Fibroblast of skin of scalp (primary cell): ENCODE data around the gene CPM.

Source experiments
- DNase-seq: peaks from one replicate; pipeline ENCODE4 v3.0.0-alpha.2; 2013

The CPM gene

GRCh38 chr12:68877583-68877982 lies 55.4 kb downstream of the CPM start:
- DNase-seq: no peak

- peak; percentile 5 for DNase-seq
Observed at GRCh38 chr12:68876461-68876860, 56.5 kb downstream of the CPM start.

- no peak for DNase-seq
Observed at GRCh38 chr12:68873316-68873715, 59.7 kb downstream of the CPM start.

- DNase-seq: no peak
Observed at GRCh38 chr12:68871921-68872320, 61.0 kb downstream of the CPM start.

DNA sequence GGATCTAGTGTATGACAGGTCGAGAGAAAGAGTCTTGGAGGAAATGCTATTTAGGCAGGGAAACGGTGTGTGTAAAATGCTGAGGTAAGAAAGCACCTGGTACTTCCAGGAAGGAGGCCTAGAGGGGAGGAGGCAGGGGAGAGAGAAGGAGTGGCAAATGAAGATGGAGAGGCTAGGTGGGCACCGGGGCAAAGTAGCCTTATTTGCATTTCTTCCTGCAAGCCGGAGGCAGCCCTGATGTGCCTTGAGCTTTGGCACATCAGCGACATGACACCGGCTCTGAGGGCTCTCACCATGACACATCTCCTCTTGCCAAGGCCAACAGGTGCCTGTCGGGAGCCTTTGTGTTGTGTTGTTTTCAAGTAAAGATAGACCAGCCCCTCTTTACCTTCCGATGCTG lies 61.6 kb downstream of the CPM start:
- DNase-seq: no peak

DNA sequence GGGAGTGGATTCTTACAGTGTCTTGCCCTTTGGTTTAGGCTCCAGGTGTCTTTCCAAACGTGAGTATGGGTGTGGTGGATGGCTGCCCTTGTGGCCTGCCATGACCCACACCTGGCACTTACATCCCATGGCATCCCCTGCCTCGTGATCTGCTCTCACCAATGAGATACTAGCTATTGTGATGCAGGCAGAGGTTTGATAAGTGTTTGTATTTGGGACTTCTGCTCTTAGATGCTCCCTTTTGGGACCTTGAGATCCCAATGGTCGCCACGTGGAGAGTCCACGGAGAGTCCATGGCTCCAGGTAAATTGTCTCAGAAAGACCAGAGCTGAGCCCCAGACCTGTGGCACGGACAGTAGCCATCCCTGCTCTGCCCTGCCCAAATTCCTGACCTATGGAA lies 62.5 kb downstream of the CPM start:
- no peak for DNase-seq

DNA sequence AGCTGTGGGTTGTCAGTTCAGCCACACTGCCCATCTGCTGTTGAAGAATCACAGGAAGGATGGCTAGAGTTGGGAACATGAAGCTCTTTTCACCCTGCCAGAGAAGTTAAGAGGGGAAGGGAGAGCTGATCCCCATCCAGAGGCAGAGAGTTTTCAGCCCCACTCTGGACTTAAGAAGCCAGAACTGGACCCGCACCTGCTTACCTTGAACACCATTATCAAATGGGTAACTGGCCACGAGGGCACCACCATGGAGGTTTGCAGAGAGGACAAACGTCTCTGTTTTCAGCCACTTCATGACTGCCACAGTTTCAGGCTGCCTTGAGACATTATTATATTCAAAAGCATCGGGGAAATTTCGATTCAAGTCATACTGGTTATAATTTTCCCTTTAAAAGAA lies 63.0 kb downstream of the CPM start:
- no peak for DNase-seq

GRCh38 chr12:68868043-68868790 lies 64.8 kb downstream of the CPM start:
- DNase-seq: no peak

- DNase-seq: no peak
Observed at GRCh38 chr12:68867606-68868005, 65.4 kb downstream of the CPM start.

DNA sequence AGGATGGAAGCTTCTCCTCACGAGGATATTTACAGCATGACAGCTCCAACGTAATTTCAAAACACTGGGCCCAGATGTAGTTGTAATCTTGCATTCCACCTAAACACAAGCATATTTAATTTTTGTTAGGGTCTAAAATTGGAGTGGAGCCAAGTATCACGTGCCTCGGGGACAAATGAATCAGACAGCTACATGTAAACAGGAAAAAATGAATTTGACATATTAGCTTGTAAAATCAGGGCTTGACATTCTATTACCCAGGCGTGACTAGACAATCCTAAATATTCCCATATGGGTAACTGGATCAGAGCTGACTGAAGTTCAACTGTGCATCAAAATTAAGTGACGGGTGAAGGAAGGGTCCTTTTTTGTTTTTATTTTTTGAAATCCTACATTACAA lies 66.0 kb downstream of the CPM start:
- DNase-seq: no peak

DNA sequence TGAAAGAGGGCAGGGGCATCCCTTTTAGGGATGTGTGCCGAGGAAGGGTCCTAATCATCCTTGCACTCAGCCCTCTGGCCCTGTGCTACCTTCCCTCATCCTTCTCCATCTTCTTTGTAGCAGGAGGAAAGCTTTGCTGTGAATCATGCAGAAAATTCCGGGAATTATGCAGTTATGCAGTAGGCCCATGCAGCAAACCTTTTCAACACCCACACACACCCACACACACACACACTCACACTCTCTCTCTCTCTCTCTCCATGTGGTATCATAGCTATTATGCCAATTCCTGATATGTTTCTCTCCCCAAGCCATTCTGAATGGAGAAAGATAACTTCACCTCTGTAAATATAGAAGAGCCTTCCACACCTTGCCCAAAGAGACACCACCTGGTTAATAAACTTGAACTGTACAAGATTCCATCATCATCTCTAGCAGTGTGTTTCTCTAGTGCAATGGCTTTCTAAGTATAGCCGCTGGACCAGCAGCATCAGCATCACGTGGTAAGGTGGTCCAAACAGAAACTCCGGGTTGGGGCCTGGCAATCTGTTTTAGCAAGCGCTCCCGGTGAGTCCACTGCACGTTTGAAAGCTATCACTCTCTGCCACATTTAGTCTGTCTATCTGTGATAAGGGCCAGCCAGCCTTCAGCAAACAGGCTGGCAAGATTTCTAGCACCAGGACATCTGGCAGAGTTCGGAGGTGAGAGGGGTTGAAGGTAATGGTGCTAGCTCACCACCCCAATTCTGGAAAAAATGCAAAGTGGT lies 67.4 kb downstream of the CPM start:
- DNase-seq: peak; percentile 5

GRCh38 chr12:68864604-68865003 lies 68.4 kb downstream of the CPM start:
- DNase-seq: no peak

DNA sequence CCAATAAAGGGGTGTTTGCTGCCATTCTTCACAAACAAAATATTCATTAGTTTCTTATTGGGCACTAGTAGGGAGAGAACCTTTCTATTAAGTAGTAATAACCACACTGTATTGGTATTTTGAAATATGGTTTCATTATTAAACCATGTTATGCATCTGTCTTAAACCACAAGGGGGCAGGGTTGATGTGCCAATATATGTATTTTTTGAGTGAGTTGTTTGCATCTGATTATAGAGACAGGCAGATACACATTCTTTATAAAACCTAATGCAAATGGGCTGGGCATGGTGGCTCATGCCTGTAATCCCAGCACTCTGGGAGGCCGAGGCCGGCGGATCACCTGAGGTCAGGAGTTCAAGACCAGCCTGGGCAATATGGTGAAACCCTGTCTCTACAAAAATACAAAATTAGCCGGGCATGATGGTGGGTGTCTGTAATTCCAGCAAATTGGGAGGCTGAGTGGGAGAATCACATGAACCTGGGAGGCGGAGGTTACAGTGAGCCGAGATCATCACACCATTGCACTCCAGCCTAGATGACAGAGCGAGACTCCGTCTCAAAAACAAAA lies 69.0 kb downstream of the CPM start:
- peak; percentile 73 for DNase-seq

DNA sequence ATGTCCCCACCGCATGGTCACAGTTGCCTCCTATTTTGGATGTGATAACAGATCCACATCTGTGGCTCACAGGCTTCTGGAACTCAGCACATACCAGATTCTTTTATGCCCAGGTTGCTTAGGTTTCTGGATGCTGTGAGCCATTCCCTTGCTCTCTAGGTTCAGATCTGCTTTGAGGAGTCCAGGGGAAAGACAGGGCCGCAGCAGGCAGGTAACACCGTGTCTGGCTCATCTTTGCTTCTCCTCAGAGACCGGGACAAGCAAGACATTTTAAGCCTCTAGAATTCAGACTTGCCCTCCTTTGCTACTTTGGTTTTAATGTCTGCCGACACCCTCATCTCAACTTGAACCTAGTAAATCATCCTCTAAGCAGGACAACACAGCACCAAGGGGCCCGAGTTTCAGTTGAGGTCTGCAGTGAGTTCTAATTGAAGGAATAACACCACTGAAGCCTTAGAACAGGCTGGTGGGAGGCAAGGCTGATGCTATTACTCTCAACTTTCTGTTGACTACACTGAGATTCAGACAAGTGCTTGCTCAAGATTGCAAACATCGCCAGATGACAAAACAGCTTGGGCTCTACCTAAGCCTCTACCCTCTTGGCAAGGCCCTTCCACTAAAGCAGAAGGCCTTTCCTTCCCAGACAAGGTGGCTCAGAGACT lies 69.7 kb downstream of the CPM start:
- no peak for DNase-seq

GRCh38 chr12:68861890-68862289 lies 71.1 kb downstream of the CPM start:
- DNase-seq: no peak

- DNase-seq: no peak
Observed at GRCh38 chr12:68856510-68856909, 76.5 kb downstream of the CPM start.

DNA sequence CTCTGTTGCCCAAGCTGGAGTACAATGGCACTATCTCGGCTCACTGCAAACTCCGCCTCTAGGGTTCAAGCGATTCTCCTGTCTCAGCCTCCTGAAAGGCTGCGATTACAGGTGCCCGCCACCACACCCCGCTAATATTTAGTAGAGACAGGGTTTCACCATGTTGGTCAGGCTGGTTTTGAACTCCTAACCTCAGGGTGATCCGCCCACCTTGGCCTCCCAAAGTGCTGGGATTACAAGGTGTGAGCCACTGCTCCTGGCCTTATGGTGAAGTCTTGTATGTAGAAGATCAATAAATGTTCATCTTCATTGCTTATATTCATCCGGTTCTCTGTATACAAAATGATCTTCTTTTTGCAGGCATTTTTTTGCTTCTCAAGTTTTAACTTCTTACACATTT lies 77.2 kb downstream of the CPM start:
- no peak for DNase-seq

DNA sequence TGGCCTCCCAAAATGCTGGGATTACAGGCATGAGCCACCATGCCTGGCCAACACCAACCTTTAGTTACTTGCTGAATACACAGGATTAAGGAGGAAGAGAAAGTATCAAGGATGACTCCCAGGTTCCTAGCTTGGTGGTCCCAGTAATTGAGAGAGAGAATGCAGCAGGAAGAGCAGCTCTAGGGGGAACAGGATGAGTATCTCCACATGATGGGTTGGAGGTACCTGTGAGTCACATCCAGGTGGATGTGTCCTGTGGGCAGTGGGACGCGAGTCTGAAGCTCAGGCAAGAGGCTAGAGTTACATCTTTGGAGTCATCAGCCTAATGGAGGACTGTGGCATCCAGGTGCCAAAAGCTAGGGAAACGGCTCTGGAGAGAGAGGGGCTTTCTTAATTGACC lies 77.9 kb downstream of the CPM start:
- no peak for DNase-seq

- DNase-seq: no peak
Observed at GRCh38 chr12:68854554-68854953, 78.4 kb downstream of the CPM start.

DNA sequence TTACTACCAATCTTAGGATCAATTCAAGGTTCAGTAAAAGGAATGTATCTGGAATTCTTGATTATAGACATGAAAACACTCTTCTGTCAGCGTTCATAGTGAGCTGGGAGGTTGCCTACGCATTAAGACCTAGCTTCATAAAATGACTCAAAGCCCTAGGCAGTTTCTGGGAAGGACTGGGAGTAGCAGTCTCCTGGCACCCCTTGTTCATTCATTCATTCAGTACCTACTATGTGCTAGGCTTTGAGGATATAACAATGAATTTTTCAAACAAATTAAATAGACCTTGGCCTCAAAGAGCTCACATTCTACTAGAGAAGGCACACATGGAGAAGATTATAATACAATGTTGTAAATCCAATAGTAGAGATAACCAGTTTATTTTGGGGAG lies 78.9 kb downstream of the CPM start:
- DNase-seq: no peak

DNA sequence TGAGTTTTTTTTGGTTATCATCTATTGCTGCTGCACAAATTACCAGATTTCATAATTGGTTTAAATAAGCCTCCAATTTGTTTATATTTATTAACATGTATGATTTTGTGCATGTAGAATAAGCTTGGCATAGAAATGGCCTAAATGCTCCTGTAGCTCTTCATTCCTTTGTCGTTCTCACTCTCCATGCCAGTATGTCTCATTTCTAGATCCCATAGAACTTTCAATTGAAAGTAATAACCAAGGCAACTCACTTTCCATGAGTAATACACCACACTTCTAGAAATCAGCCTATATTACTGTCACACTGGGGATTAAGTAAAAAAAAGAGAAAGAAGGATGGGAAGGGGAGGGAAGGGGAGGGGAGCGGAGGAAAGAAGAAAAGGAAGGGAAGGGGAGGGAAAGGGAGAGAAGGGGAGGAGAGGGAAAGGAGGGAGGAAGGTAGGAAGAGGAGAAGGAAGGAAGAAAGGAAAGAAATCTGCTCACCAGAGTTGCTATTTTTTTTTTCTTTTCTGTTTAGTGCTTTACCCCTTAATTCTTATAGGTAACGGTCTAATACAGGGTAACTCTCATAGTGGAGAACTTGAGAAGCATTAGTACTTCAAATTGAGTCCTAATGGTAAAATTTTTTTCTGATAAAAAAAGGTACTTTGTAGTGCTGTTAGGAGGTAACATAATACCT lies 79.4 kb downstream of the CPM start:
- DNase-seq: no peak

DNA sequence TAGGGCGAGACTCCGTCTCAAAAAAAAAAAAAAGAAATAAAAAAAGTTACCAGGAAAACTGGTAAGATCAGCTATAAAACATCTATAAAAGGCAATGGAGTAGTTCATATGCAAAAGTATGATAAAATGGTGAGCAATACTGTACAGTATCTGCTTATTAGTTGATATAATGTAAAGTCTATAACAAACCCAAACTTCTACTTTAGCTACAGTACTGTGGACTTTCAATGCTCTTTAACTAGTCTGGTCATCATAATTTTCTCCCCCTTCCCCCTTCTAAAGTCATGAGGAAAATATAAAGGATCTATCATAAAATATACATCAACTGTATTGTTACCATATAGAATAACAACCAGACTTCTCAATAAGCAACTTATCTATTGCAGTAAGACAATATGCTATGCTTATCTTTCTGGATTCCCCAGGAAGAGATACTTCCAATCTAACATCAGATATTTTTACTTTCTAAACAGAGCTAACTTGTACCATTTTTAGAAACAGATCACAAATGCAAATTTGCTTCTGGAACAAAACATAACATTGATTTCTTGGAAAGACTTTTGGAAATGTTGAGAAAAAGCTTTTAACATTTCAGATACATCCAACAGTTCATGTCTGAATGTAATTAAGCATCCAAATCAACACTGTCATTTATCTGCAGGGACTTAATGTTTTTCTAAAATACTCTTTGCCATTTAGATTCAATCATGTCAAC lies 81.2 kb downstream of the CPM start:
- no peak for DNase-seq
